ENCODE measurements around the gene KHDRBS2. TPM values are rescaled to one million over a fixed set of nuclear protein-coding genes. Genes with fewer than 3 reads are reported as not detected.

Gene KHDRBS2
- total RNA-seq, 2 donors from 2014 or later: not detected

- ATAC-seq (replicated peaks in 1 of 2) (no peak), DNase-seq (no peak)
- H3K9me3 Mint-ChIP-seq: peaks cover 4 to 11% of the 10 kb centered on the region in 2 donors
- H3K4me1 Mint-ChIP-seq (ENCODE audit: low read depth): no peaks in the 10 kb centered on the region
- no peak overlapping the region for H3K4me3 Mint-ChIP-seq
- H3K27me3 Mint-ChIP-seq (ENCODE audit: low read depth): no peaks in the 10 kb centered on the region
- H3K36me3 Mint-ChIP-seq (ENCODE audit: insufficient read depth in 2 of 2): peaks cover 0 to 1% of the 10 kb centered on the region in 2 donors
- H3K27ac Mint-ChIP-seq: no peak overlapping the region
Measured at GRCh38 chr6:61951586-61951985, 334.4 kb downstream of the KHDRBS2 start.

GRCh38 chr6:61950811-61951210 is 335.2 kb downstream of the KHDRBS2 start:
- no peaks in the 10 kb centered on the region for H3K36me3 Mint-ChIP-seq (ENCODE audit: insufficient read depth in 2 of 2)
- H3K27ac Mint-ChIP-seq: no peak overlapping the region
- peaks cover 4 to 11% of the 10 kb centered on the region in 2 donors for H3K9me3 Mint-ChIP-seq
- no peak overlapping the region for H3K4me3 Mint-ChIP-seq
- ATAC-seq (replicated peaks in 1 of 2): no peak
- DNase-seq: no peak
- H3K4me1 Mint-ChIP-seq (ENCODE audit: low read depth): no peaks in the 10 kb centered on the region
- H3K27me3 Mint-ChIP-seq (ENCODE audit: low read depth): no peaks in the 10 kb centered on the region

- no peak for ATAC-seq (replicated peaks in 1 of 2)
- no peaks in the 10 kb centered on the region for H3K27me3 Mint-ChIP-seq (ENCODE audit: low read depth)
- no peak overlapping the region for H3K4me3 Mint-ChIP-seq
- H3K27ac Mint-ChIP-seq: no peak overlapping the region
- no peaks in the 10 kb centered on the region for H3K36me3 Mint-ChIP-seq (ENCODE audit: insufficient read depth in 2 of 2)
- no peak for DNase-seq
- H3K4me1 Mint-ChIP-seq (ENCODE audit: low read depth): no peaks in the 10 kb centered on the region
- peaks cover 4 to 11% of the 10 kb centered on the region in 2 donors for H3K9me3 Mint-ChIP-seq
Measured at GRCh38 chr6:61949971-61950370, 336.1 kb downstream of the KHDRBS2 start.

GRCh38 chr6:61949161-61949560 is 336.9 kb downstream of the KHDRBS2 start:
- Mint-ChIP-seq H3K4me1 (ENCODE audit: low read depth) (no peaks in the 10 kb centered on the region), H3K9me3 (peaks cover 7 to 11% of the 10 kb centered on the region in 2 donors)

GRCh38 chr6:61947311-61947947 is 338.6 kb downstream of the KHDRBS2 start:
- ATAC-seq (replicated peaks in 1 of 2): no peak
- Mint-ChIP-seq H3K9me3 (peaks cover 13 to 15% of the 10 kb centered on the region in 2 donors), H3K27ac (no peak overlapping the region)

More at GRCh38 chr6:61949161-61949560, 336.9 kb downstream of the KHDRBS2 start:
- H3K27me3 Mint-ChIP-seq (ENCODE audit: low read depth): no peaks in the 10 kb centered on the region
- no peaks in the 10 kb centered on the region for H3K36me3 Mint-ChIP-seq (ENCODE audit: insufficient read depth in 2 of 2)
- no peak overlapping the region for H3K27ac Mint-ChIP-seq
- no peak for DNase-seq
- ATAC-seq (replicated peaks in 1 of 2): no peak
- no peak overlapping the region for H3K4me3 Mint-ChIP-seq

GRCh38 chr6:61940919-61941318 is 345.1 kb downstream of the KHDRBS2 start:
- no peaks in the 10 kb centered on the region for H3K4me1 Mint-ChIP-seq (ENCODE audit: low read depth)
- H3K4me3 Mint-ChIP-seq: no peak overlapping the region
- no peak overlapping the region for H3K27ac Mint-ChIP-seq
- ATAC-seq (replicated peaks in 1 of 2) (no peak), DNase-seq (no peak)
- peaks cover 2% of the 10 kb centered on the region in 2 donors for H3K36me3 Mint-ChIP-seq (ENCODE audit: insufficient read depth in 2 of 2)
- H3K27me3 Mint-ChIP-seq (ENCODE audit: low read depth): no peaks in the 10 kb centered on the region
- peaks cover 16 to 19% of the 10 kb centered on the region in 2 donors for H3K9me3 Mint-ChIP-seq

More at GRCh38 chr6:61947311-61947947, 338.6 kb downstream of the KHDRBS2 start:
- DNase-seq: no peak
- Mint-ChIP-seq H3K4me1 (ENCODE audit: low read depth) (no peaks in the 10 kb centered on the region), H3K36me3 (ENCODE audit: insufficient read depth in 2 of 2) (no peaks in the 10 kb centered on the region), H3K27me3 (ENCODE audit: low read depth) (no peaks in the 10 kb centered on the region), H3K4me3 (no peak overlapping the region)

GRCh38 chr6:61935242-61935846 is 350.7 kb downstream of the KHDRBS2 start:
- Mint-ChIP-seq H3K27me3 (ENCODE audit: low read depth) (no peaks in the 10 kb centered on the region), H3K36me3 (ENCODE audit: insufficient read depth in 2 of 2) (peaks cover 0 to 2% of the 10 kb centered on the region in 2 donors), H3K4me3 (no peak overlapping the region), H3K4me1 (ENCODE audit: low read depth) (no peaks in the 10 kb centered on the region), H3K9me3 (peaks cover 7 to 8% of the 10 kb centered on the region in 2 donors), H3K27ac (no peak overlapping the region)
- ATAC-seq (replicated peaks in 1 of 2) (no peak), DNase-seq (no peak)

- H3K27me3 Mint-ChIP-seq (ENCODE audit: low read depth): no peaks in the 10 kb centered on the region
- ATAC-seq (replicated peaks in 1 of 2) (no peak), DNase-seq (no peak)
- H3K4me3 Mint-ChIP-seq: no peak overlapping the region
- H3K9me3 Mint-ChIP-seq: peaks cover 11 to 16% of the 10 kb centered on the region in 2 donors
- no peaks in the 10 kb centered on the region for H3K4me1 Mint-ChIP-seq (ENCODE audit: low read depth)
- H3K27ac Mint-ChIP-seq: no peak overlapping the region
- no peaks in the 10 kb centered on the region for H3K36me3 Mint-ChIP-seq (ENCODE audit: insufficient read depth in 2 of 2)
Measured at GRCh38 chr6:61909486-61909885, 376.5 kb downstream of the KHDRBS2 start.

- Mint-ChIP-seq H3K36me3 (ENCODE audit: insufficient read depth in 2 of 2) (peaks cover 0 to 1% of the 10 kb centered on the region in 2 donors), H3K27me3 (ENCODE audit: low read depth) (no peaks in the 10 kb centered on the region), H3K4me3 (no peak overlapping the region), H3K4me1 (ENCODE audit: low read depth) (no peaks in the 10 kb centered on the region), H3K9me3 (peaks cover 8 to 10% of the 10 kb centered on the region in 2 donors), H3K27ac (no peak overlapping the region)
- ATAC-seq (replicated peaks in 1 of 2) (no peak), DNase-seq (no peak)
Measured at GRCh38 chr6:61901748-61902147, 384.3 kb downstream of the KHDRBS2 start.

GRCh38 chr6:61894536-61894935 is 391.5 kb downstream of the KHDRBS2 start:
- Mint-ChIP-seq H3K36me3 (ENCODE audit: insufficient read depth in 2 of 2) (peaks cover 0 to 1% of the 10 kb centered on the region in 2 donors), H3K27me3 (ENCODE audit: low read depth) (no peaks in the 10 kb centered on the region), H3K27ac (no peak overlapping the region), H3K9me3 (peaks cover 9 to 13% of the 10 kb centered on the region in 2 donors), H3K4me1 (ENCODE audit: low read depth) (no peaks in the 10 kb centered on the region), H3K4me3 (no peak overlapping the region)
- ATAC-seq (replicated peaks in 1 of 2) (no peak), DNase-seq (no peak)

- Mint-ChIP-seq H3K36me3 (ENCODE audit: insufficient read depth in 2 of 2) (peaks cover 1% of the 10 kb centered on the region in 2 donors), H3K27ac (no peak overlapping the region), H3K4me3 (no peak overlapping the region), H3K9me3 (peaks cover 4 to 12% of the 10 kb centered on the region in 2 donors), H3K27me3 (ENCODE audit: low read depth) (no peaks in the 10 kb centered on the region), H3K4me1 (ENCODE audit: low read depth) (no peaks in the 10 kb centered on the region)
- ATAC-seq (replicated peaks in 1 of 2): no peak
- DNase-seq: no peak
Measured at GRCh38 chr6:61887423-61887822, 398.6 kb downstream of the KHDRBS2 start.

GRCh38 chr6:61886608-61887259 is 399.3 kb downstream of the KHDRBS2 start:
- H3K4me1 Mint-ChIP-seq (ENCODE audit: low read depth): no peaks in the 10 kb centered on the region
- DNase-seq (no peak), ATAC-seq (replicated peaks in 1 of 2) (no peak)
- no peak overlapping the region for H3K4me3 Mint-ChIP-seq
- no peaks in the 10 kb centered on the region for H3K27me3 Mint-ChIP-seq (ENCODE audit: low read depth)
- H3K36me3 Mint-ChIP-seq (ENCODE audit: insufficient read depth in 2 of 2): peaks cover 1% of the 10 kb centered on the region in 2 donors
- H3K27ac Mint-ChIP-seq: no peak overlapping the region
- H3K9me3 Mint-ChIP-seq: peaks cover 2 to 12% of the 10 kb centered on the region in 2 donors

GRCh38 chr6:61869632-61870400 is 416.2 kb downstream of the KHDRBS2 start:
- Mint-ChIP-seq H3K27me3 (ENCODE audit: low read depth) (no peaks in the 10 kb centered on the region), H3K9me3 (peaks cover 14 to 19% of the 10 kb centered on the region in 2 donors), H3K4me1 (ENCODE audit: low read depth) (no peaks in the 10 kb centered on the region), H3K27ac (no peak overlapping the region), H3K36me3 (ENCODE audit: insufficient read depth in 2 of 2) (peaks cover 0 to 3% of the 10 kb centered on the region in 2 donors), H3K4me3 (no peak overlapping the region)
- DNase-seq (no peak), ATAC-seq (replicated peaks in 1 of 2) (no peak)
